GM18499 (cell line): Measurements from ENCODE around the gene USP15.
"Not testable (repeated sequence)": the region's sequence is repeated elsewhere in the genome, so short reads cannot be mapped to it uniquely, and the experiment has no call there.

Source experiments
- ATAC-seq: cut with Tn5 transposase; IDR thresholded peaks from one replicate; pipeline ENCODE4 v1.9.1; 2021; ENCODE audit warnings: moderate number of reproducible peaks; ENCODE audit not compliant: insufficient read depth, unreplicated experiment

USP15 gene

DNA sequence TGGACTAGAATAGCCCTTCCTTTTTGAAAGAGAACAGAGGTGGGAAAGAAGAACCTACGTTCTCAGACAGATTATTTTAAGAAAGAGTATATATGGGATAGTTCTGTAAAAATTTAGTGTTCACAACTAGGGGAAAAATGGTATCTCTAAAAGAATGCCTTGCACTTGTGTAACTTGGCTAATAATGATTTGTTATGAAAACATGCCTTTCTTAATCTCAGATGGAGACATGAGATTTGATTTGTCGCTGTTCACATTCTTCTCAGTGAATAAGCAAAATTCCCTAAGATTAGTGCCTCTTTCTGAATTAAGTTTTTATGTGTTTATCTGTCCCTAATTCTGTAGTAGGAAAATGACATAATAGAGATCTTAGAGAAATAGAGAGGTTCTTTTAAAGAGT is 100.8 kb downstream of the USP15 start:
- no peak for ATAC-seq

DNA sequence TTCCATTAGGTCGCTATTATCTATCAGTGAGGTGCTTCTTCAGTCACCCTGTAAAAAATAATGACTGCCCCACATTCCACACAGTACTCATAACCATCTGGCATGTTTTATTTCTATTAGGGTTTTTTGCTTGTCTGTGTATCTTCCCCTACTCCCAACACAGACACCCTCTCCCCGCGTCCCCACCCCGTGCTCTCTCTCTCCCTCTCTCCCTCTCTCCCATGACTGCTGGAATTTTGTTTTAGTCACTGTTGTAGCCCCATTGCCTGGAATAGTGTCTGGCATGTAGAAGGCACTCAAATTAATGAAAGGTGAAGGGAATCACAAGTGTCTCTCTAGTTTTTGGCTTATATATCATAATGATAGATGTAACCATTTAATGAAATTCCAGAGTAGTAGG is 103.3 kb downstream of the USP15 start:
- ATAC-seq = no peak

- not testable (repeated sequence) for ATAC-seq
Measured at GRCh38 chr12:62364697-62365096, 104.5 kb downstream of the USP15 start.

GRCh38 chr12:62365846-62366245 is 105.6 kb downstream of the USP15 start:
- not testable (repeated sequence) for ATAC-seq

- ATAC-seq = not testable (repeated sequence)
Measured at GRCh38 chr12:62368430-62369223, 108.4 kb downstream of the USP15 start.

DNA sequence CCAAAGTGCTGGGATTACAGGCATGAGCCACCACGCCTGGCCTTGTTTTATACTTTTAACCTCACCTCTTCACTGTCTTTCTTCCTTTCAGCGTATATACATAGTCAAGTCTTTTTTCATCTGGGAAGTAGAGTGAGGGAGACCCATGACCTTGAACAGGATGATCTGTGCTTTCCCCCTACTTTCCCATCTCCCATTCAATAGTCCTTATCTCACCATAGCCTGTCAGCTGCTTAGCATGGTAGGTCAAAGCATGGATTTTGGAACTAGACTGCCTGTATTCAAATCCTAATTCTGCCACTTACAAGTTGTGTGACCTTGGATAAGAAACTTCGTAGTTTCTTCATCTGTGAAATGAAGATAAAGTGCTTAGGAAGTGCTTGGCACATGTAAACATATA is 110.0 kb downstream of the USP15 start:
- no peak for ATAC-seq

GRCh38 chr12:62371661-62372060 is 111.5 kb downstream of the USP15 start:
- ATAC-seq = no peak

GRCh38 chr12:62372134-62372533 is 111.9 kb downstream of the USP15 start:
- no peak for ATAC-seq

DNA sequence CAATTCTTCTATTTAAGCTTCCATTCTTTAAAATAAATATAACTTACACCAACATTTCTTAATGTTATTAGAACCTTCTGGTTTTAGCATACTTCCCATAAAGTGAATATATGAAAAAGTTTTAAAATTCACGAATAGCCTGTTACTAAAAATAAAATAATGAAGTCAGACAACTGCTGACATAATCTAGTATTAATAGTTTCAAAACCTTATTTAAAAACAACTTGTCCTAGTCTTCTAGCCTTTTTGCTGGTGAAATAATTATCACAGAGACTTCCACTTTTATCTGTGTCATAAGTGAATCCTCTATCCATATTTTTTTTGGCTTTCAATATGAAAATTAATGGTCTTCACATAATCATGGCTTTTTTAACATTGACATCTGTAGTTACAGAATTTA is 112.6 kb downstream of the USP15 start:
- ATAC-seq = no peak

DNA sequence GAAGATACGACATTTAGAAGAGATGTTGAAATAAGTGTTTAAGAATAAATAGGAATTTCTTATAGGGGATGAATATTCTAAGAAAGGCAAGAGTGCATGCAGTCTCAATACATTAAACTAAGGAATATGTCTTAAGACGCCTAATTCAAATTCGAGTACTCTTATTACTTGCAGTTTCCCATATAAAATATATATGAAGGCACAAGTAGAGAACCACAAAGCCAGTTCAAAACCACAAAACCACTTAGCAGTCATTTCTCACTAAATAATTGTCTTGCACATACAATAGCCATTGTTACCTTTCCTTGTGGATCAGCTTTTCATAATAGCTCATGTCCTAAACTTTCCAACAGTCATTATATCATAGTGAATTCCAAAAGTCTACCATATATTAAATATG is 115.4 kb downstream of the USP15 start:
- ATAC-seq = no peak

GRCh38 chr12:62379026-62379722 is 119.0 kb downstream of the USP15 start:
- no peak for ATAC-seq

GRCh38 chr12:62379723-62380045 is 119.5 kb downstream of the USP15 start:
- ATAC-seq = no peak

DNA sequence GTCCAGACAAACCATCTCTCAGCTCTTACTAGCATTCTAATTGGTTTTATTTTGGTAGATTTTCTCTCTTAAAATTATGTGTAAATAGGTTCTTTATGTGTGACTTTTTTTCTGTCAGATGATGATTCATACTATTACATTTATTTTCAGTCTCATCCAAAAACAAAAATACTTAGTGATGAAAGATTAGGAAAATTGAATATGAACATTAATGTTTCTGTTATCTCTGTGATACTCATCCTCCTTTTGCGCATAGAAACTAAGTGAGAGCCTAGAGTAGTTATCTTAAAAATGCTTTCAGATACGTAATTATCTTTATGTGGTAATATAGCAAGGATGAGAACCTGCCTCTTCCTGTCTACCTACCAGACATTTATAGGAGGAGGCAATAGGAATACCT is 122.3 kb downstream of the USP15 start:
- ATAC-seq = no peak

GRCh38 chr12:62396750-62397149 is 136.5 kb downstream of the USP15 start:
- ATAC-seq = no peak

- no peak for ATAC-seq
Measured at GRCh38 chr12:62400135-62400534, 139.9 kb downstream of the USP15 start.

DNA sequence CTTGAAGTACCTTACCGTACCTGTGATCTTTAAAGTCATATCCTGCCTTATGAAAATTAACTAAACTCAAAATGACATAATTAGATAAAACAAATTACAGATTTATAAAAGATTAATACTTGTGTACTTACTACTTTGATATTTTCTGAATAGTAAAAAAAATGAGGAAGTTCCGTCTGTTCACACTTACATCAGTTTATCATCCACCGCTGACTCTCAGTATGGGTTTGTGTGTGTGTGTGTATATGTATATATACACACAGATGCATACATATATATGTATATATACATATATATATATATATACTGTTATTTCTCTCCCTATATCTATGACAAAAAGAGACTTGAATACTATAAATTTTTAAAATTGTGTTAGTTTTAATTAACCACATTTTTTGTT is 141.4 kb downstream of the USP15 start:
- no peak for ATAC-seq

DNA sequence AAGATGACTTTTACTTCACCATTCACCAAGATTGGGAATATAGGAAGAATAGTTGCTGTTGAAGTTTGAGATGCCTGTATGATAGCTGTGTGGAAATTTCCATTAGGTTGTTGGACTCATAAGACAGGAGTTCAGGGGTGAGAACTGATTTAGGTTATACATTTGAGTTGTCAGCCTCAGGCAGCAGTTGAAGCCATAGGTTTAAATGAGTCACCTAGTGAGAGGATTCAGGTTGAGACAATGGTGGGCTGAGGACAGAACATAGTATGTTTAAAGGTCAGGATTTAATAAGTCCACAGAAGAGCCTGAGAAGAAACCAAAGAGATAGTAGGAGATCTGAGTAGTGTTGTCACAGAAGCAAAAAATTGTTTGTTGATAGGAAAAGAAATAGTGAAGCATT is 142.8 kb downstream of the USP15 start:
- ATAC-seq = no peak

- no peak for ATAC-seq
Measured at GRCh38 chr12:62407587-62407986, 147.4 kb downstream of the USP15 start.

- ATAC-seq = no peak
Measured at GRCh38 chr12:62409068-62409467, 148.9 kb downstream of the USP15 start.

DNA sequence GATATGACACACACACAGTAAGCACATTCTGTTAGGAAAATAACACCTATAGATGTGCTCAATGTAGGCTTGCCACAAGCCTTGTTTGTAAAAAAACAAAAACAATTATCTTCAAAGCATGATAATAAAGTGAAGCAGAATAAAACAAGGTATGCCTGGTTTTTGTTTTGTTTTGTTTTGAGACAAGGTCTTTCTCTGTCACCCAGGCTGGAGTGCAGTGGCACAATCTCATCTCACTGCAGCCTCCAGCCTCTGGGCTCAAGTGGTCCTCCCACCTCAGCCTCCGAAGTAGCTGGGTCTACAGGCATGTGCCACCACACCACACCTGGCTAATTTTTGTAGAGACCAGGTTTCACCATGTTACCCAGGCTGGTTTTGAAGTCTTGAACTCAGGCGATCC is 154.0 kb downstream of the USP15 start:
- no peak for ATAC-seq

DNA sequence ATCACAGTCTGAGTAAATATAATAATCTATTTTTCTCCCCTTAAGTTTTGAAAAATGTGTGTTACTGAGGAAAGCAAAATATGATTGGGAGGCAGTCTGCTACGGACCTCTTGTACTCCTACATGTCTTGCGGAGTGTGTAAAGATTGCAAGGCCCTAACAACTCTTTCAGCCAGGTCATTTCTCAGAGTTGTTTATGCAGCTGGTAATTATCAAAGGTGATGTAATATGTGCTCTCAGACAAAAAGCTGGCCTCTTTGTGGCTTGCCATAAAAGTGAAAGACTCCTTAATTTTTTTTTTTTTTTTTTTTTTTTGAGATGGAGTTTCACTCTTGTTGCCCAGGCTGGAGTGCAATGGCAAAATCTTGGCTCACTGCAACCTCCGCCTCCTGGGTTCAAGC is 165.9 kb downstream of the USP15 start:
- no peak for ATAC-seq

DNA sequence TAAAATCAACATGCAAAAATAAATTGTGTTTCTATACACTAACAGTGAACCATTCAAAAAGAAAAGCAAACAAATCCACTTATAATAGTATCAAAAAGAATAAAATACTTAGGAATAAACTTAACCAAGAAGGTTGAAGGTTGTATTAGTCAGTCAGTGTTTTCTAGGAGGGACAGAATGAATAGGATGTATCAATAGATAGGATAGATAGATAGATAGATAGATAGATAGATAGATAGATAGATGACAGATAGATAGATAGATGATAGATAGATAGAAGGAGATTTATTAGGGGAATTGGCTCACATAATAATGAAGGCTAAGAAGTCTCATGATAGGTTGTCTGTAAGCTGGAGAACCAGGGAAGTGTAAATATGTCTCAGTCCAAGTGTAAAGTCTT is 169.3 kb downstream of the USP15 start:
- ATAC-seq = no peak
